ENCODE data around the gene COPS7A.

COPS7A gene

GRCh38 chr12:6699989-6700645 is 23.7 kb upstream of the COPS7A start (continued):
- TF ChIP-seq ZBTB48 (tag by site-specific recombination; IDR thresholded peaks at IDR 0.05) (peak; percentile 49; the same call in 1 of the 2 replicates), ZBTB26 (tag by site-specific recombination; optimal IDR thresholded peaks at IDR 0.05) (peak; percentile 93), ZBTB20 (tag by site-specific recombination; IDR thresholded peaks at IDR 0.05) (peak; percentile 47; the same call in 1 of the 2 replicates), ZNF292 (tag by site-specific recombination; IDR thresholded peaks at IDR 0.05; ENCODE audit: borderline replicate concordance, low read depth) (no peak), SP2 (tag by site-specific recombination; IDR thresholded peaks at IDR 0.05) (peak; percentile 21; the same call in 1 of the 2 replicates), KLF16 (tag by site-specific recombination; IDR thresholded peaks at IDR 0.05) (0 out of 2 replicates have a peak, but pooled peaks have one; percentile 5), KLF17 (tag by site-specific recombination; IDR thresholded peaks at IDR 0.05) (peak; percentile 22; the same call in 1 of the 2 replicates), YY2 (tag by site-specific recombination; IDR thresholded peaks at IDR 0.05) (peak; percentile 13; the same call in 1 of the 2 replicates), PRDM10 (tag by site-specific recombination; IDR thresholded peaks at IDR 0.05) (0 out of 2 replicates have a peak, but pooled peaks have one; percentile 22), ZNF639 (tag by site-specific recombination; IDR thresholded peaks at IDR 0.05) (no peak), ZNF169 (tag by site-specific recombination; IDR thresholded peaks at IDR 0.05) (no peak), PRDM2 (tag by site-specific recombination; IDR thresholded peaks at IDR 0.05; ENCODE audit: borderline replicate concordance) (0 out of 2 replicates have a peak, but pooled peaks have one; percentile 35), KLF8 (tag by site-specific recombination; IDR thresholded peaks at IDR 0.05) (peak; percentile 29; the same call in 1 of the 2 replicates)
